NCI-H82 (cell line): ENCODE measurements around the gene DHX34.
"Not testable (repeated sequence)": the region's sequence is repeated elsewhere in the genome, so short reads cannot be mapped to it uniquely, and the experiment has no call there.

ENCODE experiments used
- DNase-seq: peaks from one replicate; lab custom pipeline; 2025; lab: John Stamatoyannopoulos, UW

The DHX34 gene

GRCh38 chr19:47348819-47349795 lies at the start of gene DHX34:
TSS of gene DHX34 (plus strand) at chr19:47349315. CDS start at chr19:47353031, 3,716 bp downstream.
- DNase-seq = peak; percentile 100

- DNase-seq = not testable (repeated sequence)
These were observed 48.2 kb upstream of the DHX34 start for GRCh38 chr19:47300867-47301266.

- DNase-seq = no peak
These were observed 46.9 kb upstream of the DHX34 start for GRCh38 chr19:47302249-47302648.

- no peak for DNase-seq
These were observed 45.1 kb upstream of the DHX34 start for GRCh38 chr19:47303966-47304365.

GRCh38 chr19:47305309-47305751 lies 43.8 kb upstream of the DHX34 start:
- peak; percentile 77 for DNase-seq

GRCh38 chr19:47306303-47306702 lies 42.8 kb upstream of the DHX34 start:
- no peak for DNase-seq

GRCh38 chr19:47309038-47309437 lies 40.1 kb upstream of the DHX34 start:
- DNase-seq = peak; percentile 62

DNA sequence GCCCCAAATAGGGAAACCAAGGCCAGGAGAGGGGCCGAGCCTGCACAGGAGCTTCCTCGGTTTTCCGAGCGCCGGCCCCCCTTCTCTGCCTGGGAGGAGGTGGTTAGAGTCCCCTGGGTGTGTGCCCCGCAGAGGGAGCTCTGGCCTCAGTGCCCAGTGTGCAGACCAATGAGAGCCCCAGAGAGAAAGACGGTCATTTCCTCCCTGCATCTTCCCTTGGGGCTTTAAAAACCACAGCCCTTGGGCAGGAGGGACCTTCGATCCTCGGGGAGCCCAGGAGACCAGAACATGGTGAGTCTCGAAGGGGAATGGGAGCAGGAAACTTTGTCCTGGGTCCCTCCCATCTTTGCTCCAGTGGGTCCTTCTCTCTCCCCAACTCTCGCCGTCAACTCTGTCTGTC lies 39.5 kb upstream of the DHX34 start, which contains the start of gene C5AR1:
C5AR1 (plus strand) TSS at position 254 of the 400 bp plus-strand sequence; CDS start at position 289, 35 bp downstream.
- DNase-seq = no peak

GRCh38 chr19:47310323-47310722 lies 38.8 kb upstream of the DHX34 start:
- no peak for DNase-seq

DNA sequence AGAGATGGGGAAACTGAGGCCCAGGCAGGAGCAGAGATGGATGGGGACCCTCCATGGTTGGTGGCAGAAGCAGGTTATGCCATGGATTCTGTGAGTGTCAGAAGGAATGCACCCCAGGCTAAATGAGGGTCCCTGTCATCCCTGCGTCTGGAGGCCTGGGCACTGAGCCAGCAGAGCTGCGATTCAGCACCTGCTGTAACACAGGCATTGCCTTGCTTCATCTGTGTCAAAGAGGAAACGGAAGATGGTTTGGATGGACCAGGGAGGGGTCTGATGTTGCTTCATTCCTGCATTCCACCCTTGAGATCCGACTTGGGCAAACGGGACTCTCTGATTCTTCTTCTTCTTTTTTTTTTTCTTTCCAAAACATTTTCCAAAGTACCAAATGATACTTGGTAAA lies 38.3 kb upstream of the DHX34 start:
- DNase-seq = peak; percentile 54

GRCh38 chr19:47312366-47313006 lies 36.6 kb upstream of the DHX34 start:
- DNase-seq = no peak

GRCh38 chr19:47313754-47314295 lies 35.3 kb upstream of the DHX34 start:
- no peak for DNase-seq

DNA sequence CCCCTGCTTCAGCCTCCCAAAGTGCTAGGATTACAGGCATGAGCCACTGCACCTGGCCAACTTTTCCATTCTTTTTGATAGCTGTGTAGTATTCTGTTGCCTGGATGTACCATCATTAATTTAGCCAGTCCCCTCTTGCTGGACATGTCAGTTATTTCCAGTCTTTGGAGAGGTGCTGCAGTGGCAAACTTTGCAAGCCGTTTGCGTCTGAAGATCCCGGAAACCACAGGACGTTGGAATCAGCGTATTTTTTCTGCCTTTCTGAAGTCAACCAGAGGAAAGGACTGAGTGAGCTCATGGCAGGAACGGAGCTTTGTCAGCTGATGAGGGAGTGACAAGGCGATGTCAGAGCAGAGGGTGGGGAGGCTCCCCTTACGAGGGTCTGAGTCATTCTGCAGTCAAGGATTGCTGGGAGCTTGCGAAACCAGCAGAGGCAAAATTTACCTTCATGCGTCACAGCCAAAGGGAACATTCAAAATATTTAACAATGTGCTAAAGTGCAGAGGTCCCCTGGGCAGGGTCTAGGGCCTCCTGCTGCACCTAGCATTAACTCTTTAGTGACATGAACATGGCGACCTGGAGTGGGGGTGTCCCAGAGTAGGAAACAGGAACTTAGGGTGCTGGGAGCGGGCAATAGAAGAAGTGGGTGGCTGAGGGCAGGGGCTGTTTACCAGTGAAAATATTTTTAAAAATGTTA lies 33.8 kb upstream of the DHX34 start:
- DNase-seq = peak; percentile 28

DNA sequence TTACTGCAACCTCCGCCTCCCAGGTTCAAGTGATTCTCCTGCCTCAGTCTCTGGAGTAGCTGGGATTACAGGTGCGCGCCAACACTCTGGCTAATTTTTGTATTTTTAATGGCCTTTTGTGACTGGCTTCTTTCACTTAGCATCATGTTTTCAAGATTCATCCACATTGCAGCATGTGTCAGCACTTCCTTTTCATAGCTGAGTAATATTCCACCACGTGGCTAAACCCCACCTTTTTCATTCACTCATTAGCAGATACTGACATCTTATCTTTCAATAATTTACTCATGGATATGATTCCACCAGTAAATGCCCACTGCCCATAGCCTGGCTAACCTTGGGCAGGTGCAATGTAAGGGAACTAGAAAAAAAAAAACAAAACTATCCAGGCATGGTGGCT lies 32.6 kb upstream of the DHX34 start:
- DNase-seq = no peak

DNA sequence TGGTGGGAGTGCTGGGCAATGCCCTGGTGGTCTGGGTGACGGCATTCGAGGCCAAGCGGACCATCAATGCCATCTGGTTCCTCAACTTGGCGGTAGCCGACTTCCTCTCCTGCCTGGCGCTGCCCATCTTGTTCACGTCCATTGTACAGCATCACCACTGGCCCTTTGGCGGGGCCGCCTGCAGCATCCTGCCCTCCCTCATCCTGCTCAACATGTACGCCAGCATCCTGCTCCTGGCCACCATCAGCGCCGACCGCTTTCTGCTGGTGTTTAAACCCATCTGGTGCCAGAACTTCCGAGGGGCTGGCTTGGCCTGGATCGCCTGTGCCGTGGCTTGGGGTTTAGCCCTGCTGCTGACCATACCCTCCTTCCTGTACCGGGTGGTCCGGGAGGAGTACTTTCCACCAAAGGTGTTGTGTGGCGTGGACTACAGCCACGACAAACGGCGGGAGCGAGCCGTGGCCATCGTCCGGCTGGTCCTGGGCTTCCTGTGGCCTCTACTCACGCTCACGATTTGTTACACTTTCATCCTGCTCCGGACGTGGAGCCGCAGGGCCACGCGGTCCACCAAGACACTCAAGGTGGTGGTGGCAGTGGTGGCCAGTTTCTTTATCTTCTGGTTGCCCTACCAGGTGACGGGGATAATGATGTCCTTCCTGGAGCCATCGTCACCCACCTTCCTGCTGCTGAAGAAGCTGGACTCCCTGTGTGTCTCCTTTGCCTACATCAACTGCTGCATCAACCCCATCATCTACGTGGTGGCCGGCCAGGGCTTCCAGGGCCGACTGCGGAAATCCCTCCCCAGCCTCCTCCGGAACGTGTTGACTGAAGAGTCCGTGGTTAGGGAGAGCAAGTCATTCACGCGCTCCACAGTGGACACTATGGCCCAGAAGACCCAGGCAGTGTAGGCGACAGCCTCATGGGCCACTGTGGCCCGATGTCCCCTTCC lies 28.9 kb upstream of the DHX34 start:
- DNase-seq = no peak

GRCh38 chr19:47321630-47322029 lies 27.5 kb upstream of the DHX34 start:
- no peak for DNase-seq

- no peak for DNase-seq
These were observed 27.1 kb upstream of the DHX34 start for GRCh38 chr19:47322058-47322457.

DNA sequence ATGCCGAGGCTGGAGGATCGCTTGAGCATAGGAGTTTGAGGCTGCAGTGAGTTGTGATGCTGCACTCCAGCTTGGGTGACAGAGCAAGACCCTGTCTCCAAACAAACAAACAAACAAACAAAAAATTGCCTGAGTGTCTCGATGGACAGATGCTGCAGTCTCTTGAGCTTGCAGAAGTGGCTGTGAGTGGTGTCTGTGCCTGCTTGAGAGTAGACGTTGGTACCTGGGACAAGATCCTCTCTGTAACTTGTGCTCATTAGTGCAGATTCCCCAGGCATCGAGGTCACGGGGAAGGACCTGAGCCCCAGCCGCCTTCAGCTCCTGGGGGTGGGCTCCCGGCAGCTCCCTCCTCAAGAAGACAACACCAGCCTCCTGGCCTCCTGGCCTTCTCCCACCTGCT lies 25.7 kb upstream of the DHX34 start:
- DNase-seq = no peak

- no peak for DNase-seq
These were observed 25.2 kb upstream of the DHX34 start for GRCh38 chr19:47323872-47324271.

DNA sequence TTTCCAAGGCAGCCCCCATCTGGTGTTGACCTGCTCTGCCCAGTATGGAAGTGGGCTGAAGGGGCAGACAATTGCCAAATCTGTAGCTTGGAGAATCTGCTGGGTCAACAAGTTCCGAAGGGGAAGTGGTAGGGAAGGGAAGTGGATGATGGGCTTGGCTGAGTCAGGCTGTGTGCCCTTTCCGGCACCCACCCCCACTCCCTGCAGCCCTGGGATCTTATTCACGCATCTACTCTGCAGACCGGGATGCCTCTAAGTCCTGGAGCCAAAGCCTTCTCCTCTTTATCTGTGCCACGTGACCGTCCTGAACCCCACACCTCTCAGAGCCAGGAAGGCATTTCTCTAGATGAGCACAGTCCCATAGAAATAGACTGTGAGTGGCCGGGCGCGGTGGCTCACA lies 24.6 kb upstream of the DHX34 start:
- no peak for DNase-seq

DNA sequence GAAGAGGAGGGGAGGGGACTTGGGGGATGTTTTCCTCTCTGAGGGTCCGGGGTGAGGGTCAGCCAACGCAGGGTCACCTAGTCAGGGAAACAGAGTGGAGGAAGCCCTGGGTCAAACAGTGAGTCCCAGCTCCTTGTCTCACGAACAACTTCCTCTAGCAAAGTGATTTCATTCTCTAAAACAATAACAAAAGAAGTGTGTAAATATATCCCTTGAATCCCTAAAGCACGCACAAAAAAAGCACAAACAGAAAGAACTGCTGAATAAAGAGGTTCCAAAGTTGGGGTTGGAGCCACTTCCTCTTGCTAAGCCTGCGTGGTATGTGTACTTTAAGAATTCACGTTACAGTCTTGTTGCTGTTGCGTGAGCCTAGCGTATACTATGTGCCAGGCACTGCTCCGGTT lies 18.6 kb upstream of the DHX34 start:
- no peak for DNase-seq
